ENCODE measurements around the gene YRDC.

Gene YRDC

DNA sequence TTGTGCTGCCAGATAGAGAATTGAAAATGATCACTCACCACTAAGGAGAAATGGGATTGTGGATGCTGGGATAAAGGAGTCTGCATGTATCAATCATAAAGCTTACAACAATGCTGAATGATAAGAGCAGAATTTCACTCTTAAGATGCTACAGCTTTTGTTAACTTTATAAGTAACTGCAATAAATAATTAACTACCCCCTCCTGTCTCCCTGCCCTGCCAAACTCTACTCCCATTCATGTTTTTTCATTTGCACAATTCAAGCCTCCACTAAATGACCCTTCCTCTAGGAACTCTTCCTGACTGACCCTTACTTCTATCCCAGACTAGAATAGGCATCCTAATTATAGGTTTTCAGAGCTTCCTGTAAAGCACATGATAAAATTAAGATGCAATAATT, 36.5 kb upstream of the YRDC start:
- H3K27ac ChIP-seq: peak overlapping the region; percentile 92
- H3K27me3 ChIP-seq: no peaks in the 10 kb centered on the region
- no peaks in the 10 kb centered on the region for H3K9me3 ChIP-seq
- H3K4me3 ChIP-seq (ENCODE audit: low read depth in 1 of 2, low read length in 1 of 2): peak overlapping the region in 1 of 2 experiments; percentile 45
- H3K4me1 ChIP-seq (ENCODE audit: control insufficient read depth in 1 of 2, insufficient read depth in 1 of 2, low read depth in 1 of 2, low read length in 1 of 2): peaks cover 85% of the 10 kb centered on the region in 2 experiments
- H3K36me3 ChIP-seq: peaks cover 18% of the 10 kb centered on the region
- TF ChIP-seq, protein P1, sequence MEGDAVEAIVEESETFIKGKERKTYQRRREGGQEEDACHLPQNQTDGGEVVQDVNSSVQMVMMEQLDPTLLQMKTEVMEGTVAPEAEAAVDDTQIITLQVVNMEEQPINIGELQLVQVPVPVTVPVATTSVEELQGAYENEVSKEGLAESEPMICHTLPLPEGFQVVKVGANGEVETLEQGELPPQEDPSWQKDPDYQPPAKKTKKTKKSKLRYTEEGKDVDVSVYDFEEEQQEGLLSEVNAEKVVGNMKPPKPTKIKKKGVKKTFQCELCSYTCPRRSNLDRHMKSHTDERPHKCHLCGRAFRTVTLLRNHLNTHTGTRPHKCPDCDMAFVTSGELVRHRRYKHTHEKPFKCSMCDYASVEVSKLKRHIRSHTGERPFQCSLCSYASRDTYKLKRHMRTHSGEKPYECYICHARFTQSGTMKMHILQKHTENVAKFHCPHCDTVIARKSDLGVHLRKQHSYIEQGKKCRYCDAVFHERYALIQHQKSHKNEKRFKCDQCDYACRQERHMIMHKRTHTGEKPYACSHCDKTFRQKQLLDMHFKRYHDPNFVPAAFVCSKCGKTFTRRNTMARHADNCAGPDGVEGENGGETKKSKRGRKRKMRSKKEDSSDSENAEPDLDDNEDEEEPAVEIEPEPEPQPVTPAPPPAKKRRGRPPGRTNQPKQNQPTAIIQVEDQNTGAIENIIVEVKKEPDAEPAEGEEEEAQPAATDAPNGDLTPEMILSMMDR (IDR thresholded peaks at IDR 0.05): no peak

DNA sequence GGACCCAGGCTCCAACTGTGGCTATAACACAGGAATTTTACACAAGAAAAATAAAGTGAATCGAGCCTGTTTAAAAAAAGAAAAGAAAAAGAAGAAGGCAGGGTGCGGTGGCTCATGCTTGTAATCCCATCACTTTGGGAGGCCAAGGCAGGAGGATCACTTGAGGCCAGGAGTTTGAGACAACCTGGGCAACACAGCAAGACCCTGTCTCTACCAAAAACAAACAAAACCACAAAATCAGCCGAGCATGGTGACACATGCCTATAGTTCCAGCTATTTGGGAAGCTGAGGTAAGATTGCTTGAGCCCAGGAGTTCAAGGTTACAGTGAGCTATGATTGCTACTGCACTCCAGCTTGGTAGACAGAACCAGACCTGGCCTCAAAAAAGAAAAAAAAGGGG, 33.6 kb upstream of the YRDC start:
- H3K4me1 ChIP-seq (ENCODE audit: control insufficient read depth in 1 of 2, insufficient read depth in 1 of 2, low read depth in 1 of 2, low read length in 1 of 2): peaks cover 56% of the 10 kb centered on the region in 2 experiments
- peaks cover 46% of the 10 kb centered on the region for H3K36me3 ChIP-seq
- H3K27me3 ChIP-seq: no peaks in the 10 kb centered on the region
- H3K4me3 ChIP-seq (ENCODE audit: low read depth in 1 of 2, low read length in 1 of 2): no peak overlapping the region
- H3K9me3 ChIP-seq: no peaks in the 10 kb centered on the region
- TF ChIP-seq, protein P1 (IDR thresholded peaks at IDR 0.05): no peak
- peak overlapping the region; percentile 92 for H3K27ac ChIP-seq

DNA sequence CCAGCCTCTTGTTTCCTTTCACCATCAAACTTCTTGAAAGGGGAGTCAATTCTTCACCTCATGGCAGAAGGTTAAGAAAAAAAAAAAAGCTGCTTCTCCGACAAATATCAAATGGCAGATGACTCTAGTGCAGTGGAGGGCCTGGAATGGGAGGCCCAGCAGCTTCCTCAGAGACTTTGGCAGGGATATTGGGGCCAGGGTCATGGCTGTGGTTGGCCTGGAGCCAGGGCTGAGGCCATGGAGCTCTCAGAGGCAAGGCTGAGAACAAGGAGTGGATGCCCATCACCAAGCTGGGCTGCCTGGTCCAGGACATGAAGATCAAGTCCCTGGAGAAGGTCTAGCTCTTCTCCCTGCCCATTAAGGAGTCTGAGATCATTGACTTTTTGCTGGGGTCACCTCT, 32.7 kb upstream of the YRDC start:
- H3K27me3 ChIP-seq: no peaks in the 10 kb centered on the region
- H3K9me3 ChIP-seq: no peaks in the 10 kb centered on the region
- peaks cover 55% of the 10 kb centered on the region for H3K36me3 ChIP-seq
- H3K27ac ChIP-seq: peak overlapping the region; percentile 92
- peaks cover 46 to 47% of the 10 kb centered on the region in 2 experiments for H3K4me1 ChIP-seq (ENCODE audit: control insufficient read depth in 1 of 2, insufficient read depth in 1 of 2, low read depth in 1 of 2, low read length in 1 of 2)
- H3K4me3 ChIP-seq (ENCODE audit: low read depth in 1 of 2, low read length in 1 of 2): no peak overlapping the region
- TF ChIP-seq, protein P1 (IDR thresholded peaks at IDR 0.05): no peak

DNA sequence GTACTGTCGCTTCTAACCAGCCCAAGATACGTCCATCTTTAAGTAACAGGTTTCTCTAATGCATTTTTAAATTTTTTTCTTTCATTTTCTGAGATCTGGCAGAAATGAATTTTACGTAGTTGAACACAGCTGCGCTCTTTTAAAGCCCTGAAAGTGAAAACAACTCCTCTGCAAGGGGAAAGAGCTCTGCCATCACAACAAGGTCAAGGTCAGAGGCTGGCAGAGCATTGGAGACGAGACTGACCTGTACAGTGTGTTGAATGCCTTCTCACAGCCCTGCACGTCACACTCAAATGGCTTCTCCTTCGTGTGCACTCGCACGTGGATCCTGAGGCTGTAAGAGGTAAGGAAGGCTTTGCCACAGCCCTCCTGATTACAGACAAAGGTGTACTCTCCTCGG, 31.7 kb upstream of the YRDC start:
- peak overlapping the region; percentile 25 for H3K27ac ChIP-seq
- H3K4me1 ChIP-seq (ENCODE audit: control insufficient read depth in 1 of 2, insufficient read depth in 1 of 2, low read depth in 1 of 2, low read length in 1 of 2): peaks cover 36% of the 10 kb centered on the region in 2 experiments
- H3K27me3 ChIP-seq: no peaks in the 10 kb centered on the region
- TF ChIP-seq, protein P1 (IDR thresholded peaks at IDR 0.05): no peak
- peaks cover 65% of the 10 kb centered on the region for H3K36me3 ChIP-seq
- no peak overlapping the region for H3K4me3 ChIP-seq (ENCODE audit: low read depth in 1 of 2, low read length in 1 of 2)
- no peaks in the 10 kb centered on the region for H3K9me3 ChIP-seq

GRCh38 chr1:37836788-37837187, 28.8 kb upstream of the YRDC start:
- peaks cover 94% of the 10 kb centered on the region for H3K36me3 ChIP-seq

More at GRCh38 chr1:37836788-37837187, 28.8 kb upstream of the YRDC start:
- no peak overlapping the region for H3K27ac ChIP-seq
- no peak overlapping the region for H3K4me3 ChIP-seq (ENCODE audit: low read depth in 1 of 2, low read length in 1 of 2)
- H3K9me3 ChIP-seq: no peaks in the 10 kb centered on the region
- peaks cover 7% of the 10 kb centered on the region in 2 experiments for H3K4me1 ChIP-seq (ENCODE audit: control insufficient read depth in 1 of 2, insufficient read depth in 1 of 2, low read depth in 1 of 2, low read length in 1 of 2)
- H3K27me3 ChIP-seq: no peaks in the 10 kb centered on the region
- TF ChIP-seq, protein P1 (IDR thresholded peaks at IDR 0.05): no peak
